Activated CD4-positive, CD25-positive, alpha-beta regulatory T cell (primary cell): ENCODE measurements around the gene KRTAP3-3.
"Not testable (repeated sequence)": the region's sequence is repeated elsewhere in the genome, so short reads cannot be mapped to it uniquely, and the experiment has no call there.

Source experiments
- DNase-seq, 4 experiments: peaks; one replicate each; lab custom pipeline; 2025; lab: John Stamatoyannopoulos, UW

Gene KRTAP3-3

GRCh38 chr17:40993839-40994238 is at the start of gene KRTAP3-3:
Gene KRTAP3-3 (minus strand): TSS chr17:40994164. CDS start chr17:40994097, 67 bp downstream.
- no peak for DNase-seq

GRCh38 chr17:41042953-41043352 is 49.0 kb upstream of the KRTAP3-3 start:
- no peak for DNase-seq

GRCh38 chr17:41040783-41041571 is 47.0 kb upstream of the KRTAP3-3 start, which contains the start of gene KRTAP1-1:
Gene KRTAP1-1 (minus strand): TSS chr17:41041450. CDS start chr17:41041397, 53 bp downstream.
- not testable (repeated sequence) for DNase-seq

GRCh38 chr17:41037853-41038350 is 43.9 kb upstream of the KRTAP3-3 start:
- no peak for DNase-seq

- not testable (repeated sequence) for DNase-seq
These were observed 40.5 kb upstream of the KRTAP3-3 start, which contains the start of gene KRTAP1-3 for GRCh38 chr17:41034346-41034935. Gene KRTAP1-3 (minus strand): TSS chr17:41034874. CDS start chr17:41034821, 53 bp downstream.

- DNase-seq: no peak
These were observed 35.8 kb upstream of the KRTAP3-3 start, which contains the start of gene KRTAP1-4 for GRCh38 chr17:41029633-41030245. Gene KRTAP1-4 (minus strand): TSS chr17:41030195. CDS start chr17:41030078, 117 bp downstream.

GRCh38 chr17:41026715-41027471 is 32.9 kb upstream of the KRTAP3-3 start, which contains the start of gene KRTAP1-5:
Gene KRTAP1-5 (minus strand): TSS chr17:41027208. CDS start chr17:41027155, 53 bp downstream.
- DNase-seq: no peak

- DNase-seq: no peak
These were observed 30.7 kb upstream of the KRTAP3-3 start for GRCh38 chr17:41024697-41025096.

- no peak for DNase-seq
These were observed 26.4 kb upstream of the KRTAP3-3 start for GRCh38 chr17:41020336-41020735.

- no peak for DNase-seq
These were observed 25.5 kb upstream of the KRTAP3-3 start for GRCh38 chr17:41019415-41019814.

GRCh38 chr17:41018541-41018940 is 24.6 kb upstream of the KRTAP3-3 start:
- no peak for DNase-seq

- no peak for DNase-seq
These were observed 22.7 kb upstream of the KRTAP3-3 start for GRCh38 chr17:41016578-41017215.

GRCh38 chr17:41015454-41015853 is 21.5 kb upstream of the KRTAP3-3 start:
- DNase-seq: no peak

GRCh38 chr17:41013606-41014005 is 19.6 kb upstream of the KRTAP3-3 start:
- no peak for DNase-seq

- DNase-seq: no peak
These were observed 19.2 kb upstream of the KRTAP3-3 start for GRCh38 chr17:41013181-41013580.

GRCh38 chr17:41012326-41013120 is 18.6 kb upstream of the KRTAP3-3 start:
- no peak for DNase-seq

- DNase-seq: no peak
These were observed 16.5 kb upstream of the KRTAP3-3 start for GRCh38 chr17:41010441-41010840.

GRCh38 chr17:41009936-41010335 is 16.0 kb upstream of the KRTAP3-3 start:
- no peak for DNase-seq

GRCh38 chr17:41009301-41009760 is 15.4 kb upstream of the KRTAP3-3 start:
- no peak for DNase-seq

- DNase-seq: no peak
These were observed 14.8 kb upstream of the KRTAP3-3 start, which contains the start of gene KRTAP3-1 for GRCh38 chr17:41008811-41009210. Gene KRTAP3-1 (minus strand): TSS chr17:41009128. CDS start chr17:41009074, 54 bp downstream.
